Measurements from ENCODE around the gene PIP4K2A. TPM values are rescaled to one million over a fixed set of nuclear protein-coding genes. Genes with fewer than 3 reads are reported as not detected.

PIP4K2A gene
- total and polyA plus RNA-seq, 2 of the 13 experiments (the other 11 are each of a cell fraction or from before 2014, with no cell fraction given) = 9.1 to 22.6 TPM

DNA sequence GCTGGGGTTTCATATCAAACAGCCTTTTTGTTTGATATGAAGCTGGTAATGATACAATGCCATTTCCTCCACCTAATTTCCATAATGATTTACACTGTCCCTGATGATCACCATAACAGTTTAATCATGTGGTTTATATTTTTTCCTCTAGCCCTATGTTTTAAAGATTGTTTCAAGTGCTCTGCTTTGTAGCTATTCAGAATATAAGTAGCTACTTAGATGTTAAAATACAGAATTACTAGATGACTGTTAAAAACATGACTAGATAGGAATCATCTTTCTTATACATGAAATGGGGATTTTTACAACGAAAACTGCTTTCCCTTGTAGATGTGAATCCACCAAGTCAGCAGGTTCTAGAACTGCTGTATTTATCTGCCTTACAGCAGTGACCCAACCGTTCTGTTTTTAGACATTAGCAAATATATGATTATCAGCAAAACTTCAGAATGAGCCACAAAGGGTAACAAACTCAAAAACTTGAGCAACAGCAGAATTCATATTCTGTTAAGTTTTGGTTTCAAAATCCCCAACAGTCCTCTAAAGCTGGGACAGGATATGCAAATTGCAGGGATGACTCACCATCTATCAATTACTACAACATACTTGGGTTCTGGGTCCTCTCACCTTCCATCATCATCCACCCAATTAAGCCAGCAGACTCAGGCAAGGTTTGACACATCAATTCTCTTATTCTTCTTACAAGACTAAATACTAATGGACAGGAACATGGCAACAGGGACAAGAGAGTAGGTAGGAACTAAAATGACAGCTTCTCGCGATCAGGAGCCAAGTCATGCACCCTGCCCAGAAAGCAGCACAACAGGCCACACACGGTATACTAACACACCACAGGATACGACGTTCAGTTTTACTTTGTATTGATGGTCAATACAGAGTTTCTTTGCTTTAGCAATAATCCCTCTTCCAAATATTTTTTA, 83.9 kb downstream of the PIP4K2A start:
- CTCF ChIA-PET (ENCODE audit: low intra/inter-chr PET ratio, low total read pairs) = no interaction called here
- FAIRE-seq = no peak
- in situ Hi-C loops (cut with HindIII; ENCODE audit: extremely low pct_ligation_motif_present, low pct_unique_long_range_greater_than_20kb) = no loop called here

More for the DNA sequence above, 83.9 kb downstream of the PIP4K2A start:
- no TSS peak for BruUV-seq (replicated peaks)
- Histone ChIP-seq H3K9me3 (ENCODE audit: low read length) (no peaks in the 10 kb centered on the region), H3K27ac (ENCODE audit: extremely low read length, insufficient read depth, low read length) (no peak overlapping the region), H3K79me2 (ENCODE audit: insufficient read depth, low read length) (peaks cover 14% of the 10 kb centered on the region), H3K4me1 (ENCODE audit: insufficient read depth, low read length) (peaks cover 61% of the 10 kb centered on the region), H3K4me3 (replicated peaks in 1 of 3; ENCODE audit: insufficient read depth in 1 of 3, low read depth in 2 of 3, low read length in 3 of 3) (no peak overlapping the region), H3K27me3 (ENCODE audit: control insufficient read depth in 1 of 2, insufficient read depth in 2 of 2, low read length in 2 of 2) (no peaks in the 10 kb centered on the region), H3K9ac (ENCODE audit: insufficient read depth, low read depth, low read length) (no peak overlapping the region), H3K36me3 (replicated peaks in 1 of 2; ENCODE audit: control insufficient read depth in 1 of 2, insufficient read depth in 2 of 2, low read length in 2 of 2) (no peaks in the 10 kb centered on the region), H4K20me1 (ENCODE audit: insufficient read depth, low read length) (no peaks in the 10 kb centered on the region), H2AFZ (ENCODE audit: low read length) (no peak overlapping the region), H3K4me2 (ENCODE audit: low read depth, low read length) (no peak overlapping the region)
- POLR2A ChIA-PET = no interaction called here
- WGBS (ENCODE audit: low lambda C conversion rate) = 91% methylated on average over 7 of the region's 7 CpGs
- TF ChIP-seq, protein P1, sequence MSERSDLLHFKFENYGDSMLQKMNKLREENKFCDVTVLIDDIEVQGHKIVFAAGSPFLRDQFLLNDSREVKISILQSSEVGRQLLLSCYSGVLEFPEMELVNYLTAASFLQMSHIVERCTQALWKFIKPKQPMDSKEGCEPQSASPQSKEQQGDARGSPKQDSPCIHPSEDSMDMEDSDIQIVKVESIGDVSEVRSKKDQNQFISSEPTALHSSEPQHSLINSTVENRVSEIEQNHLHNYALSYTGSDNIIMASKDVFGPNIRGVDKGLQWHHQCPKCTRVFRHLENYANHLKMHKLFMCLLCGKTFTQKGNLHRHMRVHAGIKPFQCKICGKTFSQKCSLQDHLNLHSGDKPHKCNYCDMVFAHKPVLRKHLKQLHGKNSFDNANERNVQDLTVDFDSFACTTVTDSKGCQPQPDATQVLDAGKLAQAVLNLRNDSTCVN (CRISPR knock-in tag; IDR thresholded peaks at IDR 0.05; ENCODE audit: borderline replicate concordance) = no peak
- no peak for TF ChIP-seq CBX1 (IDR thresholded peaks at IDR 0.05; ENCODE audit: low read depth)
- no peak for TF ChIP-seq ZNF839 (CRISPR knock-in tag; IDR thresholded peaks at IDR 0.05; ENCODE audit: borderline replicate concordance)
- TF ChIP-seq FOSL2 (CRISPR knock-in tag; IDR thresholded peaks at IDR 0.05) = peak; percentile 61; the same call in 1 of the 2 replicates
- no peak for TF ChIP-seq ZNF451 (CRISPR knock-in tag; IDR thresholded peaks at IDR 0.05)
- TF ChIP-seq CAMTA2 (CRISPR knock-in tag; IDR thresholded peaks at IDR 0.05; ENCODE audit: borderline replicate concordance) = no peak
- no peak for TF ChIP-seq TIGD3 (CRISPR knock-in tag; IDR thresholded peaks at IDR 0.05; ENCODE audit: borderline replicate concordance)
- TF ChIP-seq ZFP36L2 (CRISPR knock-in tag; IDR thresholded peaks at IDR 0.05) = no peak
- no peak for TF ChIP-seq SP4 (CRISPR knock-in tag; IDR thresholded peaks at IDR 0.05)
- TF ChIP-seq SKI (IDR thresholded peaks at IDR 0.05; ENCODE audit: partially characterized antibody) = no peak
- no peak for TF ChIP-seq ZNF33B (CRISPR knock-in tag; IDR thresholded peaks at IDR 0.05)
- TF ChIP-seq CCAR2 (optimal IDR thresholded peaks at IDR 0.05; ENCODE audit: low read depth, low read length) = no peak
- TF ChIP-seq ATF2 (CRISPR knock-in tag; IDR thresholded peaks at IDR 0.05) = no peak
- TF ChIP-seq, protein P2, sequence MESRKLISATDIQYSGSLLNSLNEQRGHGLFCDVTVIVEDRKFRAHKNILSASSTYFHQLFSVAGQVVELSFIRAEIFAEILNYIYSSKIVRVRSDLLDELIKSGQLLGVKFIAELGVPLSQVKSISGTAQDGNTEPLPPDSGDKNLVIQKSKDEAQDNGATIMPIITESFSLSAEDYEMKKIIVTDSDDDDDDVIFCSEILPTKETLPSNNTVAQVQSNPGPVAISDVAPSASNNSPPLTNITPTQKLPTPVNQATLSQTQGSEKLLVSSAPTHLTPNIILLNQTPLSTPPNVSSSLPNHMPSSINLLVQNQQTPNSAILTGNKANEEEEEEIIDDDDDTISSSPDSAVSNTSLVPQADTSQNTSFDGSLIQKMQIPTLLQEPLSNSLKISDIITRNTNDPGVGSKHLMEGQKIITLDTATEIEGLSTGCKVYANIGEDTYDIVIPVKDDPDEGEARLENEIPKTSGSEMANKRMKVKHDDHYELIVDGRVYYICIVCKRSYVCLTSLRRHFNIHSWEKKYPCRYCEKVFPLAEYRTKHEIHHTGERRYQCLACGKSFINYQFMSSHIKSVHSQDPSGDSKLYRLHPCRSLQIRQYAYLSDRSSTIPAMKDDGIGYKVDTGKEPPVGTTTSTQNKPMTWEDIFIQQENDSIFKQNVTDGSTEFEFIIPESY (CRISPR knock-in tag; IDR thresholded peaks at IDR 0.05) = peak; percentile 46; the same call in 1 of the 2 replicates
- TF ChIP-seq MXI1 (IDR thresholded peaks at IDR 0.05; ENCODE audit: borderline replicate concordance, low read depth, low read length) = no peak
- TF ChIP-seq ZNF333 (CRISPR knock-in tag; IDR thresholded peaks at IDR 0.05; ENCODE audit: borderline replicate concordance) = no peak
- no peak for TF ChIP-seq MTERF4 (CRISPR knock-in tag; IDR thresholded peaks at IDR 0.05)
- intact Hi-C loops (cut with micrococcal nuclease; ENCODE audit: unreplicated experiment) = no loop called here
- no peak for DNase-seq (ENCODE audit: low spot score)
- no peak for ATAC-seq
